ENCODE results near the gene SMIM35. TPM values are rescaled to one million over a fixed set of nuclear protein-coding genes. Genes with fewer than 3 reads are reported as not detected.

SMIM35 gene
- total and polyA plus RNA-seq, 7 donors, result 0.09 TPM; not detected in 6

DNA sequence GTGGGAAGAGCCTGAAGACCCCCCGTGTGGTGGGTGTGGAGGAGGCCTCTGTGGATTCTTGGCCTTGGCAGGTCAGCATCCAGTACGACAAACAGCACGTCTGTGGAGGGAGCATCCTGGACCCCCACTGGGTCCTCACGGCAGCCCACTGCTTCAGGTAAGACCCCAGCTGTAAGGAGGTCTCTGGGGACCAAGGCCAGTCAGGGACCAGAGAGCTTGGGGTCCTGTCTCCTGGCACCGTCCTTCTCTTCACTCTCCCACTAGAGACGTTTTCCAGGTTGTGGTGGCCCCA is 24.9 kb upstream of the SMIM35 start:
- Histone ChIP-seq H3K9me3 (no peaks in the 10 kb centered on the region), H3K27ac (no peak overlapping the region), H3K36me3 (ENCODE audit: insufficient read depth in 1 of 2, low read depth in 1 of 2) (no peaks in the 10 kb centered on the region), H3K27me3 (ENCODE audit: insufficient read depth in 3 of 3, low read length in 2 of 3) (peaks cover 0 to 2% (median 0%) of the 10 kb centered on the region in 3 donors), H3K4me3 (no peak overlapping the region), H3K4me1 (peaks cover 4% of the 10 kb centered on the region)
- ATAC-seq (no peak), DNase-seq (no peak)
- intact Hi-C loops (cut with DNase I), result no loop called here
- TF ChIP-seq, protein P1, sequence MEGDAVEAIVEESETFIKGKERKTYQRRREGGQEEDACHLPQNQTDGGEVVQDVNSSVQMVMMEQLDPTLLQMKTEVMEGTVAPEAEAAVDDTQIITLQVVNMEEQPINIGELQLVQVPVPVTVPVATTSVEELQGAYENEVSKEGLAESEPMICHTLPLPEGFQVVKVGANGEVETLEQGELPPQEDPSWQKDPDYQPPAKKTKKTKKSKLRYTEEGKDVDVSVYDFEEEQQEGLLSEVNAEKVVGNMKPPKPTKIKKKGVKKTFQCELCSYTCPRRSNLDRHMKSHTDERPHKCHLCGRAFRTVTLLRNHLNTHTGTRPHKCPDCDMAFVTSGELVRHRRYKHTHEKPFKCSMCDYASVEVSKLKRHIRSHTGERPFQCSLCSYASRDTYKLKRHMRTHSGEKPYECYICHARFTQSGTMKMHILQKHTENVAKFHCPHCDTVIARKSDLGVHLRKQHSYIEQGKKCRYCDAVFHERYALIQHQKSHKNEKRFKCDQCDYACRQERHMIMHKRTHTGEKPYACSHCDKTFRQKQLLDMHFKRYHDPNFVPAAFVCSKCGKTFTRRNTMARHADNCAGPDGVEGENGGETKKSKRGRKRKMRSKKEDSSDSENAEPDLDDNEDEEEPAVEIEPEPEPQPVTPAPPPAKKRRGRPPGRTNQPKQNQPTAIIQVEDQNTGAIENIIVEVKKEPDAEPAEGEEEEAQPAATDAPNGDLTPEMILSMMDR (IDR thresholded peaks at IDR 0.05), result no peak
- WGBS, 3 donors, result 80 to 88% (median 87%) methylated on average over 6 of the region's 6 CpGs

DNA sequence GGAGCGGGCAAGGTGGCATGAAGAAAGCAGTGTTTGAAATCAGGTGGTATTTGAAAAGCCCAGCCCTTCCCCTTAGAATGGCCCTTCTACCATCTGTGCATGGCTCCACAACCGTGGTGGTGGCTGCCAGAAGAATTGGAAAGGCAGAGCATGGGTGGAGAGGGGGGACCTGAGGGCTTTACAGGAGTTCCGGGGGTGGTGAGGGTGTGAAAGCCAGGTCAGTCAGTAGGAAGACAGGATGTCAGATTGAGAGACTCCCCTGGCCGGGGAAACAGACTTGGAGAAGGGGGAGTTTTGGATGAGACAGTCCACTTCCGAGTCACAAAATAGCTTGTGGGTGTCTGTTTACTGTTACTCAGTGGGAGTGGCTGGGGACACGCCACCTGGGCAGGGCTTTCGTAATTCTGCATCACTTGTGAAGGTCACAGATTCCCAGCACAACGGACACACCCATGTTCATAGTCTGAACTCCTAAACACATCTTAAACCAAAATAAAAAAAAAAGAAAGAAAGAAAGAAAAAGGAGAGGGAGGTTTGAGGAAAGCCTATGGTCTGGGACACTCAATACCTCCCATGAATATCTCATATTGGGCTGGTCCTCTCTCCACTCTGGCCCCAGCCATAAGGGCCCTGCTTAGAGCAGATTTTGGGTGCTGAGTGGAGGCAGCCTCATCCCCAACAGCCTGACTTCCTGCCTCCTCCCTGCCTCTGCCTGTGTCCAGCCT is 24.4 kb upstream of the SMIM35 start:
- H3K27ac ChIP-seq, result no peak overlapping the region
- intact Hi-C loops (cut with DNase I), result no loop called here
- WGBS, 3 donors, result 65 to 74% (median 67%) methylated on average over 8 of the region's 8 CpGs
- H3K4me1 ChIP-seq, result peaks cover 4% of the 10 kb centered on the region
- DNase-seq (no peak), ATAC-seq (peak in 2 of 4 donors; percentile 40 to 46)
- no peak overlapping the region for H3K4me3 ChIP-seq
- H3K36me3 ChIP-seq (ENCODE audit: insufficient read depth in 1 of 2, low read depth in 1 of 2), result no peaks in the 10 kb centered on the region
- H3K27me3 ChIP-seq (ENCODE audit: insufficient read depth in 3 of 3, low read length in 2 of 3), result peaks cover 0 to under 1% (median 0%) of the 10 kb centered on the region in 3 donors
- no peaks in the 10 kb centered on the region for H3K9me3 ChIP-seq
- TF ChIP-seq, protein P1 (IDR thresholded peaks at IDR 0.05), result no peak

DNA sequence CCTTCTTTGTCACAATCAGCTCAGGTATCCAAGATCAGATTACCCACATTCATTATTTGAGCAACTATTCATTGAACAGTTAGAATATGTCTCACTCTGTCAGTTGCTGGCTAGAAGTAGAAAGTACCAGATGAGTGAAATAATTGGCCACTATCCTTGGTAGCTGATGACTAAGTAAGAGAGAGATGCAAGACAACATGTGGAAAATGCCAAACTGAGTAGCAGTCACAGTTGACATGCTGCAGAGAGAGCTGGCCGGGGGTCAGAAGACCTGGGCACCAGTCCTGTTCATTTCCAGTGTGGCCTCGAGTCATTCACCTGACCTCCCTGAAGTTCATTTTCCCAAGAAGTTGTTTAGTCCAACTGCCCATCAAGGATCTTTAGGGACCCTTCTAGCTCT is 22.5 kb upstream of the SMIM35 start:
- Histone ChIP-seq H3K27ac (peak overlapping the region; percentile 53), H3K27me3 (ENCODE audit: insufficient read depth in 3 of 3, low read length in 2 of 3) (no peaks in the 10 kb centered on the region), H3K9me3 (no peaks in the 10 kb centered on the region), H3K4me1 (peaks cover 4% of the 10 kb centered on the region), H3K36me3 (ENCODE audit: insufficient read depth in 1 of 2, low read depth in 1 of 2) (no peaks in the 10 kb centered on the region), H3K4me3 (no peak overlapping the region)
- WGBS, 3 donors, result 19 to 45% (median 22%) methylated on average over 2 of the region's 2 CpGs
- TF ChIP-seq, protein P1 (IDR thresholded peaks at IDR 0.05), result no peak
- DNase-seq (peak; percentile 29 to 65), ATAC-seq (peak; percentile 89 to 93 (median 91))
- intact Hi-C loops (cut with DNase I), result no loop called here

DNA sequence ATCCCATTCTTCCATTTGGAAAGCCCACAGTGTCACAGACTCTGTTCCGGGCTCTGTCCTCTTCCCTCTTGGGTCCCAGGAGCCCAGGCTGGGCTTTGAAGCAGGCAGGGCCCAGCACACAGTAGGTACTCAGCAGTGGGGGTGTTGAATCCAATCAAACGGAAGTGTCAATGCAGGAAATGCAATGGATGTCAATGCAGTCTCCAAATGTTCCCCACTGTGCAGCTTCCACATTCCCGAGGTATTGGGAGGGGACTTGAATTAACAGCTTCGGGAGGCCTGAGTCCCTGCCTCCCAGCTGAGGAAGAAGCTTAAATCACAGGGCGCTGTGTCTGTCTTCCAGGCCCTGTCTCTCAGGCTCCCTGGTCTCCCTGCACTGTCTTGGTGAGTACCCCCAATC is 21.8 kb upstream of the SMIM35 start:
- no peak for DNase-seq

More for the DNA sequence above, 21.8 kb upstream of the SMIM35 start:
- intact Hi-C loops (cut with DNase I), result no loop called here
- Histone ChIP-seq H3K27me3 (ENCODE audit: insufficient read depth in 3 of 3, low read length in 2 of 3) (no peaks in the 10 kb centered on the region), H3K36me3 (ENCODE audit: insufficient read depth in 1 of 2, low read depth in 1 of 2) (no peaks in the 10 kb centered on the region), H3K4me3 (no peak overlapping the region), H3K4me1 (peaks cover 4% of the 10 kb centered on the region), H3K9me3 (no peaks in the 10 kb centered on the region), H3K27ac (no peak overlapping the region)
- TF ChIP-seq, protein P1 (IDR thresholded peaks at IDR 0.05), result no peak
- 63 to 82% (median 76%) methylated on average over 5 of the region's 5 CpGs for WGBS, 3 donors
- ATAC-seq, result no peak

All from psoas muscle (tissue), 8 donors.